ENCODE data around the gene KRTAP2-3. TPM values are rescaled to one million over a fixed set of nuclear protein-coding genes. Genes with fewer than 3 reads are reported as not detected.

The KRTAP2-3 gene
- total RNA-seq, 1 donor from 2014 or later: not detected

- H3K4me1 Mint-ChIP-seq: no peaks in the 10 kb centered on the region
- intact Hi-C loops (cut with micrococcal nuclease): no loop called here
Observed at GRCh38 chr17:41016578-41017215, 43.2 kb downstream of the KRTAP2-3 start.

GRCh38 chr17:41015454-41015853 is 44.5 kb downstream of the KRTAP2-3 start:
- ATAC-seq (ENCODE audit: low read depth) (no peak), DNase-seq (no peak)
- intact Hi-C loops (cut with micrococcal nuclease): no loop called here
- Mint-ChIP-seq H3K27me3 (peaks cover 3% of the 10 kb centered on the region), H3K4me1 (no peaks in the 10 kb centered on the region), H3K36me3 (ENCODE audit: low read depth) (no peaks in the 10 kb centered on the region), H3K27ac (no peak overlapping the region), H3K4me3 (no peak overlapping the region), H3K9me3 (no peaks in the 10 kb centered on the region)
- ChIA-PET CTCF (no interaction called here), POLR2A (no interaction called here)
- TF ChIP-seq CTCF (IDR thresholded peaks at IDR 0.05): no peak

More at GRCh38 chr17:41016578-41017215, 43.2 kb downstream of the KRTAP2-3 start:
- Mint-ChIP-seq H3K36me3 (ENCODE audit: low read depth) (no peaks in the 10 kb centered on the region), H3K27ac (no peak overlapping the region), H3K27me3 (peaks cover 9% of the 10 kb centered on the region), H3K4me3 (no peak overlapping the region), H3K9me3 (peaks cover 4% of the 10 kb centered on the region)
- ATAC-seq (ENCODE audit: low read depth) (no peak), DNase-seq (no peak)
- ChIA-PET POLR2A (no interaction called here), CTCF (no interaction called here)
- no peak for TF ChIP-seq CTCF (IDR thresholded peaks at IDR 0.05)

GRCh38 chr17:41013606-41014005 is 46.3 kb downstream of the KRTAP2-3 start:
- intact Hi-C loops (cut with micrococcal nuclease): no loop called here
- H3K9me3 Mint-ChIP-seq: no peaks in the 10 kb centered on the region
- no peak overlapping the region for H3K27ac Mint-ChIP-seq
- no peak for TF ChIP-seq CTCF (IDR thresholded peaks at IDR 0.05)
- no peak for DNase-seq
- H3K4me3 Mint-ChIP-seq: no peak overlapping the region
- ChIA-PET POLR2A (no interaction called here), CTCF (no interaction called here)
- peaks cover 7% of the 10 kb centered on the region for H3K27me3 Mint-ChIP-seq
- H3K36me3 Mint-ChIP-seq (ENCODE audit: low read depth): no peaks in the 10 kb centered on the region
- ATAC-seq (ENCODE audit: low read depth): no peak
- no peaks in the 10 kb centered on the region for H3K4me1 Mint-ChIP-seq

- Mint-ChIP-seq H3K9me3 (no peaks in the 10 kb centered on the region), H3K27me3 (peaks cover 7% of the 10 kb centered on the region), H3K36me3 (ENCODE audit: low read depth) (no peaks in the 10 kb centered on the region), H3K27ac (no peak overlapping the region), H3K4me3 (no peak overlapping the region), H3K4me1 (no peaks in the 10 kb centered on the region)
- CTCF ChIA-PET: no interaction called here
- intact Hi-C loops (cut with micrococcal nuclease): no loop called here
- POLR2A ChIA-PET: no interaction called here
- DNase-seq (no peak), ATAC-seq (ENCODE audit: low read depth) (no peak)
- no peak for TF ChIP-seq CTCF (IDR thresholded peaks at IDR 0.05)
Observed at GRCh38 chr17:41013181-41013580, 46.7 kb downstream of the KRTAP2-3 start.

GRCh38 chr17:41012326-41013120 is 47.4 kb downstream of the KRTAP2-3 start:
- no peak for ATAC-seq (ENCODE audit: low read depth)
- DNase-seq: no peak
- ChIA-PET CTCF (no interaction called here), POLR2A (no interaction called here)
- H3K4me1 Mint-ChIP-seq: no peaks in the 10 kb centered on the region
- H3K27me3 Mint-ChIP-seq: peaks cover 5% of the 10 kb centered on the region
- no peaks in the 10 kb centered on the region for H3K36me3 Mint-ChIP-seq (ENCODE audit: low read depth)
- H3K4me3 Mint-ChIP-seq: no peak overlapping the region
- intact Hi-C loops (cut with micrococcal nuclease): no loop called here
- no peak for TF ChIP-seq CTCF (IDR thresholded peaks at IDR 0.05)
- H3K9me3 Mint-ChIP-seq: no peaks in the 10 kb centered on the region
- H3K27ac Mint-ChIP-seq: no peak overlapping the region
